OCI-LY7 (cell line): ENCODE measurements around the gene KNG1. TPM values are rescaled to one million over a fixed set of nuclear protein-coding genes. Genes with fewer than 3 reads are reported as not detected.

Experiments used
- BruUV-seq: library from RNA; stranded (reverse); fragments of 400-500 nt; replicated peaks from 2 replicates; lab custom pipeline; 2021; lab: Mats Ljungman, UMichigan
- CTCF ChIA-PET: fragments of 300-600 bp; sonication (Branson Sonifier 250); formaldehyde crosslinking; loops from one replicate; lab custom pipeline; 2022; ENCODE audit warnings: antibody characterized with exemption; ENCODE audit not compliant: unreplicated experiment; lab: Charles Lee
- POLR2A ChIA-PET: fragments of 300-600 bp; sonication (Branson Sonifier 250); formaldehyde crosslinking; loops from one replicate; lab custom pipeline; 2022; ENCODE audit warnings: antibody characterized with exemption; lab: Charles Lee
- DNase-seq: peaks from one replicate; pipeline ENCODE4 v3.0.0-alpha.2; 2015; ENCODE audit warnings: low spot score
- H2AFZ ChIP-seq: fragments of 200-600 bp; sonication (generic), shearing (Covaris generic); 2 replicates; pipeline ENCODE4 v1.6.1; 2014; ENCODE audit warnings: mild to moderate bottlenecking, antibody characterized with exemption, low read length, moderate library complexity
- H3K27ac ChIP-seq: fragments of 200-600 bp; sonication (generic); 2 replicates; pipeline ENCODE4 v1.5.1; 2014; ENCODE audit warnings: mixed run types, low read depth, mild to moderate bottlenecking, moderate library complexity, low read length, inconsistent platforms; ENCODE audit not compliant: poor library complexity, severe bottlenecking
- H3K36me3 ChIP-seq: fragments of 200-600 bp; sonication (generic); 2 replicates; pipeline ENCODE4 v1.6.1; 2014; ENCODE audit warnings: mild to moderate bottlenecking, antibody characterized with exemption, low read length, moderate library complexity, mixed read lengths; ENCODE audit not compliant: insufficient read depth
- H3K4me1 ChIP-seq: fragments of 200-600 bp; sonication (generic); 2 replicates; pipeline ENCODE4 v1.5.1; 2014; ENCODE audit warnings: mild to moderate bottlenecking, low read length; ENCODE audit not compliant: insufficient read depth, poor library complexity, severe bottlenecking
- H3K4me2 ChIP-seq: fragments of 200-600 bp; sonication (generic); 2 replicates; pipeline ENCODE4 v1.6.1; 2014; ENCODE audit warnings: mild to moderate bottlenecking, low read length
- H3K4me3 ChIP-seq: fragments of 200-600 bp; sonication (generic); 2 replicates; pipeline ENCODE4 v1.5.1; 2014; ENCODE audit warnings: mild to moderate bottlenecking, low read depth, low read length; ENCODE audit not compliant: poor library complexity, severe bottlenecking
- H3K79me2 ChIP-seq: fragments of 200-600 bp; sonication (generic); 2 replicates; pipeline ENCODE4 v1.6.1; 2016; ENCODE audit warnings: low read depth, mild to moderate bottlenecking, low read length, moderate library complexity, mixed read lengths; ENCODE audit not compliant: insufficient read depth
- H3K9me2 ChIP-seq: fragments of 200-600 bp; sonication (generic); 2 replicates; pipeline ENCODE4 v1.6.1; 2016; ENCODE audit warnings: mild to moderate bottlenecking, low read length, mixed read lengths; ENCODE audit not compliant: insufficient read depth
- H3K9me3 ChIP-seq: fragments of 200-600 bp; sonication (generic); 2 replicates; pipeline ENCODE4 v1.6.1; 2014; ENCODE audit warnings: mild to moderate bottlenecking, mixed run types, low read length, mixed read lengths
- H4K20me1 ChIP-seq: fragments of 200-600 bp; sonication (generic); 2 replicates; pipeline ENCODE4 v1.6.1; 2014; ENCODE audit warnings: mild to moderate bottlenecking, antibody characterized with exemption, low read length, moderate library complexity, mixed read lengths; ENCODE audit not compliant: insufficient read depth
- EZH2phosphoT487 ChIP-seq: fragments of 200-600 bp; sonication (generic); IDR thresholded peaks from 2 replicates; pipeline ENCODE4 v1.6.1; 2018; ENCODE audit warnings: low read depth, borderline replicate concordance, mild to moderate bottlenecking, mixed run types, antibody characterized with exemption, low read length, moderate library complexity, mixed read lengths
- intact Hi-C: fragments of 100-400 bp; cut with micrococcal nuclease; formaldehyde crosslinking; loops from one replicate; pipeline ENCODE4 v1.10.0; 2022; ENCODE audit not compliant: unreplicated experiment
- total RNA-seq, 2 experiments: library from RNA; depleted of rRNA in 1 of 2; stranded (reverse); fragments of >200 nt in 1 of 2; shearing (Covaris generic) in 1 of 2; gene quantifications; 2 replicates each; pipeline ENCODE4 v1.2.3, GENCODE V29; 2014 to 2022
- TF ChIP-seq, protein P1 (sequence below): fragments of 200-600 bp; sonication (generic); conservative IDR thresholded peaks from 2 replicates; pipeline ENCODE4 v1.5.1; 2014; ENCODE audit warnings: mild to moderate bottlenecking, antibody characterized with exemption, low read length, moderate library complexity, mixed read lengths

The KNG1 gene
- total RNA-seq, 2 experiments from 2014 or later, result not detected

DNA sequence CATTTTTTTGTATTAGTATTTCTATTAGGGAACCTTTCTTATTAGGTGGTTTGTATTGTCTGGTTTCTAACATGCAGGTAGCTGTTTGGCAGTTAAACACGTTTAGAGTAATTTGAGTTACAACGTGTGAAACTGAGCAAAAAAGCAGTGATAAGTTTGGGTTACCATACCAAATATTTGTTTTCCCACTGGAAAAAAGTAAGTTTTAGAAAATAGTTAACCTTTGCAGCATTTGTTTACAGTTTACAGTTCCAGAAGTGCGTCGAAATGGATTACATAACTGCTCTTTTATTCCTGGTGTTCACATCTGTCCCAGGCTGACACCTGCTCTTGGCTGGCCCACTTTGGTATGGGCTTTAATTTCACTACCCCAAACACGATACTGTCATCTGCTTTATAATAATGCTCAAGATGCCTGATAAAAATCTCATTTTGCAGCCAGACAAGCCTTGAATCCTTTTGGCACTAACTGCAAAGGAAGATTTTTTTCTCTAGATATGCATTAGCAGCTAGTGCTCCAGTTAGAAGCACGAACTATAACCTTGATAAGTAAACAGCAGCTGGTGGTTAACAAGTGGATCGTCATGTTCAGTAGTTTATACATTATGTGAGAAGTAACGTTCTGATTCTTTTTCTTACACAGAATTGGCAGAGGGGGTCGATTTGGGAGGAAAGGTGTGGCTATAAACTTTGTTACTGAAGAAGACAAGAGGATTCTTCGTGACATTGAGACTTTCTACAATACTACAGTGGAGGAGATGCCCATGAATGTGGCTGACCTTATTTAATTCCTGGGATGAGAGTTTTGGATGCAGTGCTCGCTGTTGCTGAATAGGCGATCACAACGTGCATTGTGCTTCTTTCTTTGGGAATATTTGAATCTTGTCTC lies 71.6 kb downstream of the KNG1 start:
- Histone ChIP-seq H3K36me3 (peaks cover 99% of the 10 kb centered on the region), H4K20me1 (peaks cover 43% of the 10 kb centered on the region), H3K79me2 (peaks cover 54% of the 10 kb centered on the region), H2AFZ (no peak overlapping the region), H3K4me1 (peaks cover 42% of the 10 kb centered on the region), H3K9me2 (no peaks in the 10 kb centered on the region), H3K27ac (peak overlapping the region; percentile 99), H3K4me2 (peak overlapping the region; percentile 98), H3K4me3 (peak overlapping the region; percentile 98), H3K9me3 (no peaks in the 10 kb centered on the region)
- intact Hi-C loops, result loop anchor here (5.0 kb wide), 1 partner anchor 144 kb away; the partner anchor contains the start of gene ST6GAL1
- BruUV-seq, result no TSS peak
- ChIA-PET POLR2A (interaction anchor here (1.4 to 2.3 kb wide), 2 partner anchors 16 to 17 kb away, joined by 6 read pairs; no protein-coding TSS in a partner anchor), CTCF (no interaction called here)
- no peak for DNase-seq
- TF ChIP-seq, protein P1, sequence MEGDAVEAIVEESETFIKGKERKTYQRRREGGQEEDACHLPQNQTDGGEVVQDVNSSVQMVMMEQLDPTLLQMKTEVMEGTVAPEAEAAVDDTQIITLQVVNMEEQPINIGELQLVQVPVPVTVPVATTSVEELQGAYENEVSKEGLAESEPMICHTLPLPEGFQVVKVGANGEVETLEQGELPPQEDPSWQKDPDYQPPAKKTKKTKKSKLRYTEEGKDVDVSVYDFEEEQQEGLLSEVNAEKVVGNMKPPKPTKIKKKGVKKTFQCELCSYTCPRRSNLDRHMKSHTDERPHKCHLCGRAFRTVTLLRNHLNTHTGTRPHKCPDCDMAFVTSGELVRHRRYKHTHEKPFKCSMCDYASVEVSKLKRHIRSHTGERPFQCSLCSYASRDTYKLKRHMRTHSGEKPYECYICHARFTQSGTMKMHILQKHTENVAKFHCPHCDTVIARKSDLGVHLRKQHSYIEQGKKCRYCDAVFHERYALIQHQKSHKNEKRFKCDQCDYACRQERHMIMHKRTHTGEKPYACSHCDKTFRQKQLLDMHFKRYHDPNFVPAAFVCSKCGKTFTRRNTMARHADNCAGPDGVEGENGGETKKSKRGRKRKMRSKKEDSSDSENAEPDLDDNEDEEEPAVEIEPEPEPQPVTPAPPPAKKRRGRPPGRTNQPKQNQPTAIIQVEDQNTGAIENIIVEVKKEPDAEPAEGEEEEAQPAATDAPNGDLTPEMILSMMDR, result no peak
- no peak for TF ChIP-seq EZH2phosphoT487

- peaks cover 35% of the 10 kb centered on the region for H4K20me1 ChIP-seq
- H3K9me2 ChIP-seq, result no peaks in the 10 kb centered on the region
- H3K27ac ChIP-seq, result peak overlapping the region; percentile 34
- CTCF ChIA-PET, result no interaction called here
- intact Hi-C loops, result loop anchor here (5.0 kb wide), 1 partner anchor 143 kb away; the partner anchor contains the start of gene ST6GAL1
- DNase-seq, result peak; percentile 36
- peaks cover 42% of the 10 kb centered on the region for H3K4me1 ChIP-seq
- peaks cover 98% of the 10 kb centered on the region for H3K36me3 ChIP-seq
- peaks cover 44% of the 10 kb centered on the region for H3K79me2 ChIP-seq
- TF ChIP-seq, protein P1, result no peak
- no peak for TF ChIP-seq EZH2phosphoT487
- H3K9me3 ChIP-seq, result no peaks in the 10 kb centered on the region
- peak overlapping the region; percentile 21; the same call in 1 of the 2 replicates for H3K4me2 ChIP-seq
- H2AFZ ChIP-seq, result no peak overlapping the region
- POLR2A ChIA-PET, result interaction anchor here (1.1 to 2.3 kb wide), 4 partner anchors 9 to 17 kb away, joined by 3 to 6 read pairs (median 6); no protein-coding TSS in a partner anchor
- H3K4me3 ChIP-seq, result no peak overlapping the region
- BruUV-seq, result TSS peak; percentile 21
These were observed 72.5 kb downstream of the KNG1 start for GRCh38 chr3:186789554-186790260.
